Upper lobe of left lung (tissue), 6 donors: ENCODE measurements around the gene RMI1. TPM values are rescaled to one million over a fixed set of nuclear protein-coding genes. Genes with fewer than 3 reads are reported as not detected.

ENCODE experiments used
- ATAC-seq, 2 donors: fragments of 200-7000 bp; cut with Tn5 transposase; one replicate each; pipeline ENCODE4 v1.9.1; 2022; ENCODE audit warnings: mild to moderate bottlenecking in 2 of 2, moderate library complexity in 2 of 2; ENCODE audit not compliant: low FRiP score in 2 of 2
- DNase-seq, 2 donors: peaks; one replicate each; pipeline ENCODE4 v3.0.0-alpha.2; 2019 to 2020
- H3K27ac ChIP-seq, 4 donors: fragments of 200-600 bp; sonication (generic); one replicate each; pipeline ENCODE4 v1.5.1; 2016 to 2019
- H3K27me3 ChIP-seq, 4 donors: fragments of 200-600 bp; sonication (generic); one replicate each; pipeline ENCODE4 v1.5.1; 2017 to 2019
- H3K36me3 ChIP-seq, 4 donors: fragments of 200-600 bp; sonication (generic); one replicate each; pipeline ENCODE4 v1.5.1; 2016 to 2019
- H3K4me1 ChIP-seq, 4 donors: fragments of 200-600 bp; sonication (generic); one replicate each; pipeline ENCODE4 v1.5.1; 2018 to 2019
- H3K4me3 ChIP-seq, 4 donors: fragments of 200-600 bp; sonication (generic); one replicate each; pipeline ENCODE4 v1.5.1; 2017 to 2019; ENCODE audit warnings: mild to moderate bottlenecking in 2 of 4, moderate library complexity in 1 of 4
- H3K9me3 ChIP-seq, 4 donors: fragments of 200-600 bp; sonication (generic); one replicate each; pipeline ENCODE4 v1.5.1; 2018 to 2019
- EP300 ChIP-seq, 4 donors: sonication (generic); formaldehyde crosslinking; IDR thresholded peaks; one replicate each; pipeline ENCODE4 v1.5.1; 2017; ENCODE audit warnings: antibody characterized with exemption in 4 of 4, control low read depth in 2 of 4
- POLR2A ChIP-seq, 4 donors: fragments of 450-650 bp; IDR thresholded peaks; one replicate each; pipeline ENCODE4 v1.5.1; 2016 to 2017; ENCODE audit warnings: antibody characterized with exemption in 4 of 4, mild to moderate bottlenecking in 2 of 4
- POLR2AphosphoS5 ChIP-seq, 2 donors: sonication (generic); formaldehyde crosslinking; IDR thresholded peaks; one replicate each; pipeline ENCODE4 v1.5.1; 2017; ENCODE audit warnings: antibody characterized with exemption in 2 of 2
- WGBS, 2 donors: methylation state at CpG; one replicate each; pipeline ENCODE4 v1.1.5; 2017 to 2018; 5-methylcytosine and 5-hydroxymethylcytosine counted together
- total RNA-seq, 6 donors: library from RNA; depleted of rRNA in 4 of 6; stranded (reverse); fragments of >200 nt in 4 of 6; gene quantifications; one replicate each; pipeline versions ENCODE4 v1.1.0 to v1.2.1, GENCODE V29; 2016 to 2021
- TF ChIP-seq, protein P1 (sequence below), 6 experiments: fragments of 450-650 bp in 4 of 6; fragments of 200-600 bp in 2 of 6; sonication (generic) in 2 of 6; IDR thresholded peaks; one replicate each; pipeline ENCODE4 v1.5.1; 2016 to 2019; ENCODE audit warnings: antibody characterized with exemption in 6 of 6
- donor health status: DM: no; HTN: no; CAD: no; lungs with moderate emphysema.
- donor health status: DM: no; HTN: yes; CAD: no; lungs with severe emphysema.

Gene RMI1
- total RNA-seq, 6 donors from 2014 or later = 0.55 to 11.5 (median 5.8) TPM

DNA sequence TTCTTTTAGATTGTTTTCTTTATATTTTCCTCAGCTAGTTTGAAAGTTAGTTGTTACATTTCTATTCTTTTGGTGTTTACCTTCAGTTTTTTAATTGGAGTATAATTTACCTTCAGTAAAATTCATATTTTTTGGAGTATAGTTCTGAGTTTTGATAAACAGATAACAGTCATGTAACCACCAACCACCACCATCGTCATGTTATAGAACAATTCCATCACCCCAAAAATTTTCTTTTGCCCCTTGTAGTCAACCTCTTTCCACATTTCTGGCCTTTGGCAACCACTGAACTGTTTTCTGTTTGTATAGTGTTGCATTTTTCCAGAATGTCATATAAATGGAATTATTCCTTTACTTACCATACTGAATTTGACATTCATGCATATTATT lies 6.8 kb downstream of the RMI1 start:
- WGBS, 2 donors = 86 to 96% methylated on average over 1 of the region's 1 CpG
- TF ChIP-seq POLR2AphosphoS5 (IDR thresholded peaks at IDR 0.05) (no peak), EP300 (IDR thresholded peaks at IDR 0.05) (no peak), POLR2A (IDR thresholded peaks at IDR 0.05) (no peak)
- TF ChIP-seq, protein P1, sequence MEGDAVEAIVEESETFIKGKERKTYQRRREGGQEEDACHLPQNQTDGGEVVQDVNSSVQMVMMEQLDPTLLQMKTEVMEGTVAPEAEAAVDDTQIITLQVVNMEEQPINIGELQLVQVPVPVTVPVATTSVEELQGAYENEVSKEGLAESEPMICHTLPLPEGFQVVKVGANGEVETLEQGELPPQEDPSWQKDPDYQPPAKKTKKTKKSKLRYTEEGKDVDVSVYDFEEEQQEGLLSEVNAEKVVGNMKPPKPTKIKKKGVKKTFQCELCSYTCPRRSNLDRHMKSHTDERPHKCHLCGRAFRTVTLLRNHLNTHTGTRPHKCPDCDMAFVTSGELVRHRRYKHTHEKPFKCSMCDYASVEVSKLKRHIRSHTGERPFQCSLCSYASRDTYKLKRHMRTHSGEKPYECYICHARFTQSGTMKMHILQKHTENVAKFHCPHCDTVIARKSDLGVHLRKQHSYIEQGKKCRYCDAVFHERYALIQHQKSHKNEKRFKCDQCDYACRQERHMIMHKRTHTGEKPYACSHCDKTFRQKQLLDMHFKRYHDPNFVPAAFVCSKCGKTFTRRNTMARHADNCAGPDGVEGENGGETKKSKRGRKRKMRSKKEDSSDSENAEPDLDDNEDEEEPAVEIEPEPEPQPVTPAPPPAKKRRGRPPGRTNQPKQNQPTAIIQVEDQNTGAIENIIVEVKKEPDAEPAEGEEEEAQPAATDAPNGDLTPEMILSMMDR (IDR thresholded peaks at IDR 0.05) = no peak
- DNase-seq = no peak
- Histone ChIP-seq H3K36me3 (peaks cover 0 to 4% (median 0%) of the 10 kb centered on the region in 4 donors), H3K27ac (no peak overlapping the region), H3K4me1 (peaks cover 0 to 16% (median 8%) of the 10 kb centered on the region in 4 donors), H3K27me3 (no peaks in the 10 kb centered on the region), H3K9me3 (no peaks in the 10 kb centered on the region), H3K4me3 (no peak overlapping the region)
- no peak for ATAC-seq

DNA sequence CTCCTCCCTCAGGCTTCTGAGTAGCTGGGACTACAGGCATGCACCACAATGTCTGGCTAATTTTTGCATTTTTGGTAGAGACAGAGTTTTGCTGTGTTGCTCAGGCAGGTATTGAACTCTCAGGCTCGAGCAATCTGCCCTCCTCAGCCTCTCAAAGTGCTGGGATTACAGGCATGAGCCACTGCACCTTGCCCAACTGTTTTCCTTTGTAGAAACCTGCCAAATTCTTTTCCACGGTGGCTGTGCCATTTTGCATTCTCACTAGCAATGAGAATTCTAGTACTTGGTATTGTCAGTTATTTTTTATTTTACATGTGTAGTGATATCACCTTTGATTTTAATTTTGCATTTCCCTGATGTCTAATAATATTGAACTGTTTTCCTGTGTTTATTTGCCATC lies 7.8 kb downstream of the RMI1 start:
- Histone ChIP-seq H3K4me3 (no peak overlapping the region), H3K36me3 (peaks cover 0 to 4% (median 0%) of the 10 kb centered on the region in 4 donors), H3K27ac (no peak overlapping the region), H3K4me1 (peaks cover 0 to 8% (median 7%) of the 10 kb centered on the region in 4 donors), H3K9me3 (no peaks in the 10 kb centered on the region), H3K27me3 (no peaks in the 10 kb centered on the region)
- no peak for ATAC-seq
- WGBS, 2 donors = 88 to 95% methylated on average over 2 of the region's 2 CpGs
- no peak for DNase-seq
- TF ChIP-seq EP300 (IDR thresholded peaks at IDR 0.05) (no peak), POLR2A (IDR thresholded peaks at IDR 0.05) (no peak), POLR2AphosphoS5 (IDR thresholded peaks at IDR 0.05) (no peak)
- TF ChIP-seq, protein P1 (IDR thresholded peaks at IDR 0.05) = no peak

- TF ChIP-seq EP300 (IDR thresholded peaks at IDR 0.05) = no peak
- TF ChIP-seq POLR2A (IDR thresholded peaks at IDR 0.05) = no peak
- TF ChIP-seq, protein P1 (IDR thresholded peaks at IDR 0.05) = no peak
- no peak for TF ChIP-seq POLR2AphosphoS5 (IDR thresholded peaks at IDR 0.05)
- no peak overlapping the region for H3K4me3 ChIP-seq
- H3K4me1 ChIP-seq = peaks cover 0 to 8% (median 7%) of the 10 kb centered on the region in 4 donors
- no peaks in the 10 kb centered on the region for H3K27me3 ChIP-seq
- ATAC-seq = no peak
- H3K27ac ChIP-seq = no peak overlapping the region
- no peaks in the 10 kb centered on the region for H3K9me3 ChIP-seq
- 96 to 100% methylated on average over 1 of the region's 1 CpG for WGBS, 2 donors
- no peak for DNase-seq
- H3K36me3 ChIP-seq = peaks cover 0 to 4% (median 0%) of the 10 kb centered on the region in 4 donors
These were observed 10.8 kb downstream of the RMI1 start for GRCh38 chr9:83991355-83991754.

- H3K4me3 ChIP-seq = no peak overlapping the region
- no peaks in the 10 kb centered on the region for H3K9me3 ChIP-seq
- no peaks in the 10 kb centered on the region for H3K4me1 ChIP-seq
- no peak for ATAC-seq
- 63 to 69% methylated on average over 1 of the region's 1 CpG for WGBS, 2 donors
- peaks cover 0 to 4% (median 0%) of the 10 kb centered on the region in 4 donors for H3K36me3 ChIP-seq
- no peak overlapping the region for H3K27ac ChIP-seq
- no peak for DNase-seq
- TF ChIP-seq POLR2A (IDR thresholded peaks at IDR 0.05) = no peak
- TF ChIP-seq, protein P1 (IDR thresholded peaks at IDR 0.05) = no peak
- TF ChIP-seq EP300 (IDR thresholded peaks at IDR 0.05) = no peak
- TF ChIP-seq POLR2AphosphoS5 (IDR thresholded peaks at IDR 0.05) = no peak
- H3K27me3 ChIP-seq = no peaks in the 10 kb centered on the region
These were observed 11.8 kb downstream of the RMI1 start for GRCh38 chr9:83992407-83992806.

DNA sequence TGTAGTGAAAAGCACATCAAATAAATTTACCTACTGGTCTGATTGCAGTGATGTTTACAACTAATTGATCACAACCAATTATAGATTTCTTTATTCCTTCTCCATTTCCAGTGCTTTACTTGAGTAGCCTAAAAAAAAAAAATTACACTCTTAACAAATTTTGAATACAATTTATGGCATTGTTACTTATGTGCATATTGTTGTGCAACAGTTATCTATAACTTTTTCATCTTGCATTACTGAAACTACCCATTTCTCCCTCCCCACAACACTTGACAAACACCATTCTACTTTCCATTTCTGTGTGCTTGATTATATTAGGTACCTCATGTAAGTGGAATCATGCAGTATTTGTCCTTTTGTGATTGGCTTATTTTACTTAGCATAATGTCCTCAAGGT lies 12.3 kb downstream of the RMI1 start:
- DNase-seq = no peak
- Histone ChIP-seq H3K27me3 (no peaks in the 10 kb centered on the region), H3K36me3 (peaks cover 0 to 4% (median 0%) of the 10 kb centered on the region in 4 donors), H3K4me3 (no peak overlapping the region), H3K4me1 (no peaks in the 10 kb centered on the region), H3K9me3 (no peaks in the 10 kb centered on the region), H3K27ac (no peak overlapping the region)
- ATAC-seq = no peak
- TF ChIP-seq POLR2AphosphoS5 (IDR thresholded peaks at IDR 0.05) (no peak), POLR2A (IDR thresholded peaks at IDR 0.05) (no peak), EP300 (IDR thresholded peaks at IDR 0.05) (no peak)
- TF ChIP-seq, protein P1 (IDR thresholded peaks at IDR 0.05) = no peak
